GM12801 (cell line): ENCODE results near the gene ZMIZ1.

Experiments
- CTCF ChIP-seq: IDR thresholded peaks from one replicate; pipeline ENCODE4 v1.5.1; 2011; ENCODE audit warnings: control low read depth; ENCODE audit not compliant: insufficient read length; ENCODE audit errors: extremely low read depth

The ZMIZ1 gene

GRCh38 chr10:79310911-79311573 is 242.3 kb downstream of the ZMIZ1 start:
- TF ChIP-seq CTCF, result no peak

GRCh38 chr10:79311581-79312407 is 243.0 kb downstream of the ZMIZ1 start:
- no peak for TF ChIP-seq CTCF

GRCh38 chr10:79312601-79313187 is 243.9 kb downstream of the ZMIZ1 start:
- no peak for TF ChIP-seq CTCF

GRCh38 chr10:79313320-79313719 is 244.6 kb downstream of the ZMIZ1 start:
- no peak for TF ChIP-seq CTCF

GRCh38 chr10:79313911-79314439 is 245.2 kb downstream of the ZMIZ1 start:
- TF ChIP-seq CTCF, result no peak

GRCh38 chr10:79314761-79315601 is 246.2 kb downstream of the ZMIZ1 start:
- TF ChIP-seq CTCF, result no peak

- no peak for TF ChIP-seq CTCF
Measured at GRCh38 chr10:79315602-79315920, 246.8 kb downstream of the ZMIZ1 start.
